ENCODE data around the gene GALR2.

The GALR2 gene

GRCh38 chr17:76085066-76085730, 10.6 kb downstream of the GALR2 start:
- no peak for DNase-seq (ENCODE audit: low spot score)
- no peak for TF ChIP-seq CTCF (IDR thresholded peaks at IDR 0.05; ENCODE audit: extremely low read depth, missing control alignments)

DNA sequence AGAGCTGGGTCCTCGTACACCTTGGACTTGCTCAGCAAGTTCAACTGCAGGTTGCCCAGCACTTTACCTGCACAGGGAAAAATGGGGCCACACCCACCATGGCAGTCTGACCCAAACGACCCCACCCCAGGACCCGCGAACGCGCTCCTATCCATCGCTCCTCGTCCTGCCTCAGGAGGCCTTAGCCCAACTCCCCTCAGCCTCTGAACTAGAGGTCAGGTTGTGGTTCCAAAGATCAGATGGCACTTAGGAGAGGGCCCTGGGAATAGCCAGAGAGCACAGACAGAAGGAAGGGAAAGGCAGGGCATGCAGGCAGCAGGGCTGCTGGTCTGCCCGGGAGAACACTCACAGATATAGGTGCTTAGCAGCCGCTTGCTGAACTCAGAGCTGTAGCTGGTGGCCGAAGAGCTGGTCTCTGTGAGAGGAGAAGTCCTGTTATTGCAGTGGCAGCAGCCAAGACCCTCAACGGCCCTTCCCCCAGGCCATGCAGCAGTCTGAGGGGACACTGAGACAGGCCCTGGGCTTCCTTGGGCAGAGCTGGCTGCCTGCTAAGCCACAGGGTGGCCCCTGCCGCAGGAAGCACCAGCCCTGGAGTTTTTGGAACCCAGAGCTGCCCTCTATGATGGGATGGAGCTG, 11.3 kb downstream of the GALR2 start:
- TF ChIP-seq CTCF (IDR thresholded peaks at IDR 0.05; ENCODE audit: extremely low read depth, missing control alignments) = no peak

DNA sequence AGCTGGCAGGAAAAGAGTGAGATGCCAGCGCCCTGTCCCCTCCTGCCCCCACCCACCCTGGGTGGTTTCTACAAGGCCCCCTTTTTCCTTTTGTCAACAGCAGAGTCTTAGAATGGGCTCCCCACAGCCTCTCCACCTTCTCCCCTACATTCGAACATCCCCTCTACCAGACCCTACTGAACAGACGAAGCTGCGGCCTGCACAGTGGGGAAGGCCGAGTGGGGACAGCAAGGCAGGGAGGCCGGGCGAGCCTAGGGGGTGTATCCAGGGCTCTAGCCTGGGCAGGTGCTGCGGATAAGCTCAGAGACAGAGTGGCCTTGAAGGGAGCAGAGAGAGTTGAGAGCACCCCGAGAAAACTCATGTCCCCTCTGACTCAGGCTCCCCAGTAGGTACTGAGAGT, 11.8 kb downstream of the GALR2 start:
- no peak for DNase-seq (ENCODE audit: low spot score)
- no peak for TF ChIP-seq CTCF (IDR thresholded peaks at IDR 0.05; ENCODE audit: extremely low read depth, missing control alignments)

More for the DNA sequence above, 11.3 kb downstream of the GALR2 start:
- DNase-seq (ENCODE audit: low spot score) = no peak

DNA sequence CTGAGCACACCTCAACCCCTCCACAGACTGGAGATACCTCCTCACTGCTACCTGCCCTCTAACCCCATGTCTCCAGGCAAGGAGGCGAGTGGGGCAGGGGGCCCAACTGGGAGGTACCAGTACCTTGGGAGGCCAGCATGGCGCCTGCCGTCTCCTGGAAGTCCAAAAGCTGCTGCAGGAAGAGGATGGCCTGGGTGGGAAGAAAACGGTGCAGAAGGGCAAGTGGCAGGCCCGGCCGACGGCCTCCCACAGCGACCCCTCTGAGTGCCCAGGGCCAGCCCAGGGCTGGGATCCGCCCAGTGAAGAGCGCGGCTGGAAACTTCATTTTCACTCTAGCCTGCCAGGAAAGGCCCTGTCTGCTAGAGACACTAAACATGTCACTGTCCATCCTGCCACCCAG, 12.9 kb downstream of the GALR2 start:
- TF ChIP-seq CTCF (IDR thresholded peaks at IDR 0.05; ENCODE audit: extremely low read depth, missing control alignments) = no peak
- no peak for DNase-seq (ENCODE audit: low spot score)

GRCh38 chr17:76088041-76088867, 13.7 kb downstream of the GALR2 start:
- no peak for DNase-seq (ENCODE audit: low spot score)
- TF ChIP-seq CTCF (IDR thresholded peaks at IDR 0.05; ENCODE audit: extremely low read depth, missing control alignments) = no peak

GRCh38 chr17:76088868-76089576, 14.4 kb downstream of the GALR2 start:
- no peak for DNase-seq (ENCODE audit: low spot score)

More at GRCh38 chr17:76088868-76089576, 14.4 kb downstream of the GALR2 start:
- no peak for TF ChIP-seq CTCF (IDR thresholded peaks at IDR 0.05; ENCODE audit: extremely low read depth, missing control alignments)
